Cortex of kidney (tissue), 1 donor: ENCODE results near the gene PDE1A.

Experiments
- DNase-seq: peaks from one replicate; lab custom pipeline; 2025; lab: John Stamatoyannopoulos, UW

PDE1A gene

GRCh38 chr2:182426918-182427240 is at the start of gene PDE1A:
TSS of gene PDE1A (minus strand) at chr2:182427036.
- DNase-seq: no peak

GRCh38 chr2:182473635-182474034 is 46.8 kb upstream of the PDE1A start:
- DNase-seq: no peak

GRCh38 chr2:182463760-182464159 is 36.9 kb upstream of the PDE1A start:
- no peak for DNase-seq

- no peak for DNase-seq
Observed at GRCh38 chr2:182456784-182457183, 29.9 kb upstream of the PDE1A start.

GRCh38 chr2:182452456-182452990 is 25.7 kb upstream of the PDE1A start:
- DNase-seq: no peak

- no peak for DNase-seq
Observed at GRCh38 chr2:182448371-182448770, 21.5 kb upstream of the PDE1A start.

GRCh38 chr2:182447863-182448262 is 21.0 kb upstream of the PDE1A start:
- DNase-seq: no peak

GRCh38 chr2:182447163-182447562 is 20.3 kb upstream of the PDE1A start:
- no peak for DNase-seq

- no peak for DNase-seq
Observed at GRCh38 chr2:182446087-182446486, 19.3 kb upstream of the PDE1A start.

GRCh38 chr2:182445391-182445965 is 18.6 kb upstream of the PDE1A start:
- DNase-seq: no peak

GRCh38 chr2:182444806-182445205 is 18.0 kb upstream of the PDE1A start:
- DNase-seq: no peak

- no peak for DNase-seq
Observed at GRCh38 chr2:182444170-182444569, 17.3 kb upstream of the PDE1A start.

GRCh38 chr2:182436252-182436651 is 9.4 kb upstream of the PDE1A start:
- no peak for DNase-seq

GRCh38 chr2:182435754-182436153 is 8.9 kb upstream of the PDE1A start:
- DNase-seq: no peak

- no peak for DNase-seq
Observed at GRCh38 chr2:182432051-182432450, 5.2 kb upstream of the PDE1A start.

- DNase-seq: no peak
Observed at GRCh38 chr2:182428476-182428875, 1.6 kb upstream of the PDE1A start.

GRCh38 chr2:182426082-182426917 is 536 bp downstream of the PDE1A start:
- no peak for DNase-seq

- no peak for DNase-seq
Observed at GRCh38 chr2:182422864-182423263, 4.0 kb downstream of the PDE1A start.

- no peak for DNase-seq
Observed at GRCh38 chr2:182420669-182421068, 6.2 kb downstream of the PDE1A start.

GRCh38 chr2:182416861-182417260 is 10.0 kb downstream of the PDE1A start:
- DNase-seq: no peak

GRCh38 chr2:182416191-182416590 is 10.6 kb downstream of the PDE1A start:
- DNase-seq: no peak

GRCh38 chr2:182415771-182416170 is 11.1 kb downstream of the PDE1A start:
- DNase-seq: no peak

- no peak for DNase-seq
Observed at GRCh38 chr2:182412858-182413257, 14.0 kb downstream of the PDE1A start.

GRCh38 chr2:182410120-182410519 is 16.7 kb downstream of the PDE1A start:
- no peak for DNase-seq
